GDM1 (cell line): ENCODE measurements around the gene USP2.

ENCODE experiments used
- DNase-seq: peaks from one replicate; lab custom pipeline; 2025; lab: John Stamatoyannopoulos, UW

The USP2 gene

DNA sequence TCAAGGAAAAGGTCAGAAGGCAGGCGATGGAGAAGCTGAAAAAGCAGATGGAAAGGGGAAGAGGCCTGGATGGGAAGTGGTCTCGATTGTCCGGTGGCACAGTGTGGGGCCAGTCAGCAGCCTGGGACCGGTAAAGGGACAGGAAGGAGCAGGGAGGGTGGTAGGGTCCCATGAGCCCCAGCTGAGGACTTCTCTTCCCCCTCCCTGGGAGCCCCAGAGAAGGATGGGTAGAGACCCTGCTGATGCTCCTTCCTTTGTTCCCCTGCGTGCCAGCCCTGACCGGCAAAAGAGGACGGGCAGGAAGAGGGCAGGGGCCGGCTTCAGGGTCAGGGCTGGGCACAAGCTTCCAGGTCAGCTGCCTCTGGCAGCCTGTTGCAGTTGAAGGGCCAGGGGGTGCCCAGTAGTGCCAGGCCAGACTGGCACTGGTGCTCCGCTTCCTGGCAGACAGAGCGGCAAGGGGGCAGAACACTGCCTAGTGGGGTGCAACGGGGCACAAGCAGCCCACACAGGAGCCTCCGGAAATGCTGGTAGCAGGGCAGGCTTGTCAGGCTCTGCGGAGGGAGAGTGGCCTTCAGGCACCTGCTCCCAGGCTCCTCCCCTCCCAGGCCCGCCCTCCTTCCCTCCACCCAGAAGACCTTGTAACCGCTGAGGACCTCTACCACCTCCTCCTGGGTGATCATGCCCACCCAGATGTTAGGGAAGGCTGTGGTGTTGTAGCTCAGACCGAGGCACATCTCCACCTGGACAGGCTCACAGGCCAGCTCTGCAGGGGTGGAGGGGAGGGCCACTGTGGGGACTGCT, 40.1 kb downstream of the USP2 start:
- DNase-seq: no peak

DNA sequence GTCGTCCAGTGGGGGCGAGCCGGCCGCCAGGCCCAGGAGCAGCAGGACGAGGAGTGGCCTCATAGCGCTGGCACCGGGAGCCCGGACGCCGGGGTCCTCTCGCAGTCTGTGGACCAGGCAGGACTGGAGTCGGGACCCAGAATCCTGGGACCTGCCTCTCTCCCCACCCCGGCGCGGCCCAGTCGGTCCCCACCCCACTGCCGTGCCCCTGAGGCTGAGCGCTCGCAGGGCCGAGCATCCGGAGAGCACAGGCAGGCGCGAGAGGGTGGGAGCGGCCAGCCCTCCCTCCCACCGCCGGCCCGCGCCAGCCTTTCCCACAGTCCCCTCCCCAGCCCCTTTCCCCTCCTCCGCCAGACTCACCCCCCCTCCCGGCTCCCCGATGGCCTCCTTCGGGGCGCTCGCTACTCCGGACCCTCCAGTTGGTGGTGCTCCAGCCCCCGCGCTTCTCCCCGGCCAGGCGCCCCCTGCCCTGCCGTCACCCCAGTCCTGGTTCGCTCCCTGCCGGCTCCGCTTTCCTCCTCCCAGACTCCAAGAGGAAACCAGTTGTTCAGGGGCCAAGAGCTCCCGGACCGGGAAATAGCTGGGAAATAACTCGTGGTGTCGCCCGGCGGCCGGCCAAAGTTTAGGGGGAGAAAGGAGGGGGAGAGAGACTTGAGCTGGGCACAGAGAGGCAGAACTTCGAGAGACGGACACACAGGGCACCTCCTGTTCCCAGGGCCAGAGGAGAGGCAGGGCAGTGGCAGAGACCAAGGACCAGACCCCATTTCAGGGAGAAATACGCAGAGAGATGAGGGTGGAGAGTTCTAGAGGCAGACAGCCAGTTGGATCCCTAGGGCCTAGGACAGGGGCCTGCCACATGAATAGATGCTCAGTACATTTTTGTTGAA, 40.9 kb downstream of the USP2 start, which contains the start of gene C1QTNF5:
Gene C1QTNF5 (minus strand): TSS at position 549 of the 887 bp plus-strand sequence. CDS start 486 bp downstream, at position 63.
- no peak for DNase-seq

DNA sequence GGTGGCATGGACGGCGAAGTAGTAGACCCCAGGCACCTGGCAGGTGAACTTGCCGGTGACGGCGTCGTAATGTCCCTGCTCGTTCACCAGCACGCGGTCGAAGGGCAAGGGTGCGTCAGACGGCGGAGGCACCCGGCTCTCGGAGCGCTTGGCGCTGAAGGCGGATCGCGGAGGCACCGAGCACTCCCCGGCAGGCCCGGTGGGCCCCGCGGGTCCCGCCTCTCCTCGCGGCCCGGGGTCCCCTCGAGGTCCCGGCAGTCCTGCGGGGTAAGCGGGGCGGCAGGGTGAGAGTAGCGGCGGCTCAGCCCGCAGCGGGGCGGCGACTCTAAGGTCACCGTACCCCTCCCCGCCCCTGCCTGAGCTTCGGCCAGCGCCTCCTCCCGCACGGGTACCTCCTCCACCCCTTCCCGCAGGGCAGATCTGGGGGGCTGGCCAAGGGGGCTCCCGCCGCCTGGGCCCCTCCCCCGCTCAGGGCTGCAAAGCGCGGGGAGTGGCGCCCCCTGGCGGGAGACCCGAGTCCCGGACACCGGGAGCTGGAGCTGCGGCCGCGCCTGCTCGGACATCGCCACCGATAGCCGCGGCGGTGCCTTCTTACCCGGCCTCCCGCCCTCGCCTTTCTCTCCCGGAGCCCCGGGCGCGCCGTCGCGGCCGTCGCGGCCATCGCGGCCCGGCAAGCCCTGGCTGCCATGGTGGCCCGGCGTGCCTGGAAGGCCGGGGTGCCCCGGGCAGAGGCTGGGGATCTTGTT, 41.7 kb downstream of the USP2 start:
- no peak for DNase-seq

DNA sequence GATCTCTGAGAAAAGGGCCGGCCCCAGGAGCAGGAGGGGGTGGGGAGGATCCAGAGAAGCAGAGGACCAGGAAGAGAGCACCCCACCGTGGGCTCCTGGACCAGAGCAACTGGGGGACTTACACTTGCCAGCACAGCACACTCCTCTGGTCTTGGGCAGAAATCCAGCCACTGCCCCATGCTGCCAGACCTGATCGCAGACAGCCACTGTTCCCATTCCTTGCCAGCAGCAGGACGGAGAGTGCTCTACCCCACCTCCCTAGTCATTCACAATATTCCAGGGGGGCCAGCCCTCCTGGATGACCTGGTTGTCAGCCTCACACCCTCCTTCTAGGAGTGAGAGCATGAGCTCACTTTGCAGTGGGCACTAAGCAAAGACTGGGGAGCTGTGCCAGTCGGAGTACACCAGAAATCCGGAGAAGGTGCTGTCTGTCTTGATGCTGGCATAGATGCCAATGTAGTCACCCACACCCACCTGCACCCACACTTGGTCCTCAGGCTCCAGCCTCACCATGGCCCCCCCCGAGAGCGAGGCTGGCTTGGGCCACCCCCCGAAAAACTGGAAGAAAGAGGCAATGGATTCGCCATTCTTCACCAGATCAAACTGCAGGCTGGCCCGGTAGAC, 42.4 kb downstream of the USP2 start:
- DNase-seq: no peak

DNA sequence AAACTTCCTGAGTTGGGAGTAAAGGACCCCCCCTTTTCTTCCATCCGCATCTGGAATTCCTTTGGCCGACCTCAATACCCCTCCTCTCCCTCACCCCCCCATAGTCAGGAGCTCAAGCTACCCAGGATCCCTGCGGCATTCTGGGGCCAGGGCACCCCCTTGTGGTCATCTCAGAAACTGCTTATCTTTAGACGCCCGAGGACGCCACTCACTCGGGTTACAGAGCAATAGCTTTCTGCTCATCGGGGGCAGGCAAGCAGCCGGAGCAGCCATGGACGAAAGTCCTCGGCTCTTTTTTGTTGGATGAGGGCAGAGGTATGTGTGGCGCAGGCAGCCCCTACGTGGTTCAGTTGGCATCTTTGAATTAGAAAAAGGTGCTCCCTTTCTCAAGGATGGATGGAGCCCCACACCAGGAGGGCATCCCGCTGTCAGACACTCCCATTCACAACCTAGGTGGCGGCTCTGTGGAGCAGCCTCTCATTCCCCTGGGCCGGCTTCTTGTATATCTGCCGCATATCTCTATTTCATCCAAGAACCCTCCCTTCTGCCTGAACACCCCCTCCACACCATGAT, 43.1 kb downstream of the USP2 start:
- DNase-seq: peak; percentile 9

DNA sequence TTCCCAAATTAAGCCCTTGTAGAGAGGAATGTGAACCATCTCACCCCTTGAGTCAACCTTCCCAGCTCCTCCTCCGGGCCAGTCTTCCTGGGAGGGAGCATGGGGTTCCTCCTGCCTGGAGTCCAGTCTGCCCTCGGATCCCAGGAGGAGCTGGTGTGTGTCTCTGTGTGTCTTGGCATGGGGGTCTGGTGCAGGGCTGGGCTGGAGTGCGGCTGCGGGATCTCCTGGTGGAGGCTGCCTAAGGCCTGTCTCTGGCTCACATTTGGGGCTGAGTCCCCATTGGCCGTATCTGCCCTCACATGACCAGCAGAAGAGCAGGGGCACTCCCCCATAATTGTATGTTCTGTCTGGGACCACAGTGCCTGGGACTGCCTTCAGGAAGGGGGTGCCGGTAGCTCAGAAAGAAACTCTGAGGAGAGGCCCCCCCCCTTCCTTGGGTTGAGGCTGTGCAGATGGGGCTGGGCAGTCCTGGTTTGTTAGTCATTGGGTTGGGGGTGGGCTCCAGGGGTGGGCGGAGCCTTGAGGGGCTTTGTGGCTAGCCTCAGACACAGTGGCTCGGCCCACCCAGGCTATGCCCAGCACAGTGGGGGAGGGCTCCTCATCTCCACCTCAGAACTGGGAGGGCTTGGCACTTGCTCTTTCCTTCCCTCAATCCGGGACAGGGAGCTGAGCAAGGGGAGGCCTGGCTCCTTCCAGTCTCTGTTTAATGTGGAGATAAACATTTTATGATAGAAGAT, 43.7 kb downstream of the USP2 start:
- DNase-seq: no peak

DNA sequence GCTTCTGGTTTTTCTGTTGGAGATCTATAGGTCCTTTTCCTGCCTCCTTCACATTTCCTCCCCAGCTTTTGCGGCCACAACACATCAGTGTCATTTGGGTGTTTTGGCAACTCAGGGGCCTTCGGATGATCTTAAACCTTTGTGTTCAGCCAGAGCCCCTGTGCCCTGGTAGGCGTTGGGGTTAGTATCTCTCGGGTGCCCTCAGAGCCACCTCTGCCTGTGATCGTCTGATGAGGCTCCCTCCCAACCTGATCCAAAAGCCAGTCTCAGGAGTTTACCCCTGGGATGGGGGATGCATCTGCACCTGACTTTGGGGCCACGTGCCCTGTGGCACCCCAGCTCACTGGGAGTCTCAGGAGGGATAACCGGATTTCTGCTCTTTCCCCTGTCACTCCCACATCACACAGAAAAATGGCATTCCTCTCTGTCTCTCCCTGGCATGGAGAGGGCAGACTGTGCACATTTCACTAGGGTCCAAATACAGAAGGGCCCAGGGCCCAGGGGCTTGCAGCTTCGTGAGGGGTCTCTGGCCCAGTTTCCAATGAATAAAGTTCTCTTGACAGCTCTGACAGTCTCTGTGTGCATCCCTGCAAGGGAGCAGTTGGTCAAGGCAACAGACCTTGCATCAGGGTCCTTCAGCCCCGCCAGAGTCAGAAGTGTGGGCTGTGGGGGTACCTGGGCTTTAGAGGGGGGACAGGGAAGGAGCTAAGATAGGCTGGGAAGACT, 44.6 kb downstream of the USP2 start:
- DNase-seq: no peak

DNA sequence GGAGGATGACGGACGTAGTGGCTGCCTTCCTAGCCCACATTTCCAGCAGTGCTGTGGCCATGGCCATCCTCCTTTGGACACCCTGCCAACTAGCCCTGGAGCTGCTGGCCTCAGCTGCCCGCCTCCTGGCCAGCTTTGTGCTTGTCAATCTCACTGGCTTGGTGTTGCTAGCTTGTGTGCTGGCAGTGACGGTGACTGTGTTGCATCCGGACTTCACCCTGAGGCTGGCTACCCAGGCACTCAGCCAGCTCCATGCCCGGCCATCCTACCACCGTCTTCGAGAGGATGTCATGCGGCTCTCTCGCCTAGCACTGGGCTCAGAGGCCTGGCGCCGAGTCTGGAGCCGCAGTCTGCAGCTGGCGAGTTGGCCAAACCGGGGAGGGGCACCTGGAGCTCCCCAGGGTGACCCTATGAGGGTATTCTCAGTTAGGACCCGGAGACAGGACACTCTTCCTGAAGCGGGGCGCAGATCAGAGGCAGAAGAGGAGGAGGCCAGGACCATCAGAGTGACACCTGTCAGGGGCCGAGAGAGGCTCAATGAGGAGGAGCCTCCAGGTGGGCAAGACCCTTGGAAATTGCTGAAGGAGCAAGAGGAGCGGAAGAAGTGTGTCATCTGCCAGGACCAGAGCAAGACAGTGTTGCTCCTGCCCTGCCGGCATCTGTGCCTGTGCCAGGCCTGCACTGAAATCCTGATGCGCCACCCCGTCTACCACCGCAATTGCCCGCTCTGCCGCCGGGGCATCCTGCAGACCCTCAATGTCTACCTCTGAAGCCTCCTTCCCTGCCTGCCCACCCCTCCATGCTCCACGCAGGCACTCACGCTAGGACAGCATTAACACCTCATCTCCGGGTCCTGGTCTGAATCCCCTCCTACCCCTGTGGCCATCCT, 45.6 kb downstream of the USP2 start:
- no peak for DNase-seq

DNA sequence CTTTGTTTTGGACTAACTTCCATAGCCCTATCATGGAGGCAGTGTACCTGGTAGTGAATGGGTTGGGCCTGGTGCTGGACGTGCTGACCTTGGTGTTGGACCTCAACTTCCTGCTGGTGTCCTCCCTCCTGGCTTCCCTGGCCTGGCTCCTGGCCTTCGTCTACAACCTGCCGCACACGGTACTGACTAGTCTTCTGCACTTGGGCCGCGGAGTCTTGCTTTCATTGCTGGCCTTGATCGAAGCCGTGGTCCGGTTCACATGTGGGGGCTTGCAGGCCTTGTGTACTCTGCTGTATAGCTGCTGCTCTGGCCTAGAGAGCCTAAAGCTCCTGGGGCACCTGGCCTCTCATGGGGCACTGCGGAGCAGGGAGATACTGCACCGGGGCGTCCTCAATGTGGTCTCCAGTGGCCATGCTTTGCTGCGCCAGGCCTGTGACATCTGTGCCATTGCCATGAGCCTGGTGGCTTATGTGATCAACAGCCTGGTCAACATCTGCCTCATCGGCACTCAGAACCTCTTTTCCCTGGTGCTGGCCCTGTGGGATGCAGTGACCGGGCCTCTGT, 46.3 kb downstream of the USP2 start:
- no peak for DNase-seq

DNA sequence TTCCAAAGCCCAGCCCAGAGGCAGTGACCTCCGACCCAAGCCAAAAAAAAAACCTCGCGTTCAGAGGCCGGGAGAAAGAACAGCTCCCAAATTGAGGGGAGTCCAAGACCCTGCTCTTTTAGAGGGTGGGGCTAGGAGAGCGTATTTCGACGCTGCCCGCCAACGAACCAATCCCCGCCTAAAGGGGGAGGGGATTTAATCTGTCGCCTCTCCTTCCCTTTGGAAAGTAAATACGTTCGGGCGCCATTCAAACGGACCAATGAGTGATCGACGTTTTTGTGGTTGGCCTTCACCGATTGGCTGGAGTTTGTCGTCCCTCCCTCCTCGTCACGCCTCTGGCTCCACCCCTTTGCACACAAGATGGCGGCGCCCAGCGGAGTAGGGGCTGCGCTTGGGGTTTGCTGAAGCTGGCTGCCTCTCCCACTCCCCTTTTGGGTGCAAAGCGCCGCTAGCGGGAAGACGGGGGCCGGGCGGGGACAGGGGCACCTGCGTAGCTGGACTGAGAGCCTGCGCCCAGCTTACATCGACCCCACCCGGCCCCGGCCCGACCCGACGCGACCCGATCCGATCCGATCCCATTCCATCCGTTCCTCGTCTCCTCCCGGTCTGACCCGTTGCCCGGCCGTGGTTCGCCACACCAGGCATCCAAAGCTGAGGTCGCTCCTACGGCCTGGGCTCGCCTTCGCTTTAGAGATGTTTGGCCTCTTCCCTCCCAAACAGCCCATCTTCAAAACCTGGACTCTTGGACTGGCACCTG, 47.1 kb downstream of the USP2 start, which contains the start of gene RNF26:
Gene RNF26 (plus strand): TSS at position 354 of the 757 bp plus-strand sequence. CDS start 596 bp downstream, outside the sequence.
- DNase-seq: peak; percentile 94

DNA sequence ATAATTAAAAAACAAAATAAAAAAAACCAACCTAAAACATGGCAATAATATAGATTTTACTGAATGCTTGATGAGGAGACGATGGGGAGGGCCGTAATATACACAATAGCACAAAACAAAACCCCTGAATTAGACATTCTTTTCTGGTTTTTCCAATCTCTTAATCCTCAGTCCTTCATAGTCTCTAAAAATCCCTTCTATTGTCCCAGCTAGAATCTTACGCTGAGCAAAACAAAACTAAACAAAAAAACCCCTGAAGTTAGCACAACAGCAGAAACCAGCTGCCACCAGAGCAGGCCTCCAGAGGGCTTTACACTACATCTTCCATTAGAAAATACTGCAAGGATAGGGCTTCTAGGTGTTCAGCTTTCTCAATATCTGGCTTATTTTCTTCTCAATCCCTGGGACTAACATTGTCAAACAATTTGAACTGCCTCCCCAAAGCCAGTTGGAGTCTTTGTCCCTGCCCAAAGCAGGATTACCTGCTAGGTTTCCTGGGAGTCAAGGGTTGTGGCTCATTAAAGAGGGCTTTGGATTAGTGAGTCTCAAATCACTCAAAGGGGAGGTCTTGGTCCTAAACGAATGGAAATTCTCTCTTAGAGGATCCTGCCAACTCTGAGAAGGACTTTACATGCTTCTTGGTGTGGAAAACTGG, 49.3 kb downstream of the USP2 start:
- DNase-seq: no peak

DNA sequence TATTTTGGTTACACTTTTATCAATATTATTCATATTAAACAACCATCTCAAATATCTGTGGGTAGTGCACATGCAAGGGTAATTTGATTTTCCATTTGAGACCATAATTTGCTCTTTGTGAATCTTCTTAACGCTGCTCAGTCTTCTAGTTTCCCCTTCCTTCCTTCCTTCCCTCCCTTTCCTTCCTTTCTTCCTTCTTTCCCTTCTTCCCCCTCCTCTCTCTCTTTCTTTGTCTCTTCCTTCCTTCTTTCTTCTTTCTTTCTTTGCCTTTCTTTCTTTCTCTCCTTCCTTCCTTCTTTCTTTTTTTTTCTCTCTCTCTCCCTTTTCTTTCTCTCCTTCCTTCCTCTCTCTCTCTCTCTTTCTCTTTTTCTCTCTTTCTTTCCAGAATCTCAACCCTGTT, 51.3 kb downstream of the USP2 start:
- DNase-seq: no peak

DNA sequence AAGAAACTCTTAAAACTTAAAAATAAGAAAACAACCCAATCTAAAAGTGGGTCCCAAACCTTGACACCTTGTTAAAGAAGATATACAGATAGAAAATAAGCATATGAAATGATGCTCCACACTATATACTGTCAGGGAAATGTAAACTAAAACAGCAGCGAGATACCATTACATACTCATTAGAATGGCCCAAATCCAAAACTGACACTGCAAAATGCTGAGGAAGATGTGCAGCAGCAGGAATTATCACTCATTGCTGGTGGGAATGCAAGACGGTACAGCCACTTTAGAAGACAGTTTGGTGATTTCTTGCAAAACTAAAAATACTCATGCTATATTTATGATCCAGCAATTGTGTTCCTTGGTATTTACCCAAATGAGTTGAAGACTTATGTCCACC, 52.2 kb downstream of the USP2 start:
- DNase-seq: no peak

DNA sequence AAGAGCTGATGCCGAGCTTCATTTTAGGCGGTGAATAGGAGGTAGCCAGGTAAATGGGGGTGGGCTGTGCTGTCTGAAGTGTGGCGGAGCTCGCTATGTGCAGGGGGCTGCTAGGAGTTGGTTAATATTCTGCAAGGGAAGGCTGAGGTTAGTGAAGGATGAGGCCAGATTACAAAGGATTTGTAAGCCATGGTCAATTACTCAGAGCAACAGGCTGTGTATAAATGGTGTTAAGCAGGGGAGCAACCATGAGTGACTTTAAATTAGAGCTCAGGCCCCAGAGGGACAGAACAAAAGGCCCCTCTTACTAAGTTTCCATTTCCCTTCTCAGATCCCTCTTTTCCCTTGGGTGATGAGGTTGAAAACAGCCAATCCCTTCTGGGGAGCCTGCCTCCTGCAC, 57.3 kb downstream of the USP2 start:
- no peak for DNase-seq

DNA sequence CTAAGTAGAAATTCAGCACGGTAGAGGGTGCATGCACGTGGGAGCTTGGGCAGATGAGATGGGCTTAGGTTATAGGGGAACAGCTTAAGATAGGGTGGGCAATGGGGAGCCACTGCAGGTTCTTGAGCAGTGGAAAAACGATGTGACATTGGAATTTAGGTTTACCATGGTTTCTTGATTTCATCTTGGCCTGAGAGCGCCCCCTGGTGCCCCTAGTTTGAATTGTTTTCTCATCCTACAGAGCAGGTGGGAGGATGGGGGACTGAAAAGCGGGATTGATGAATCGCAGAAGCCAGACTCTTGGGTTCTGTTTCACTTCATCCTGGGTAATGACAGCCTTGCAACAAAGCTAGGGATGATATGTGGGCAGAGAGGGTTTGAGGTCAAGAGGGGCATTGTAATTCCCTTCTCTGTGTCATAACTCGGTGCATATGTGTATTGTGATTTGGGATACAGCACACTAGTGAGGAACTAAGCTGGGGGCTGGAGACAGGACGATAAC, 57.9 kb downstream of the USP2 start:
- no peak for DNase-seq

DNA sequence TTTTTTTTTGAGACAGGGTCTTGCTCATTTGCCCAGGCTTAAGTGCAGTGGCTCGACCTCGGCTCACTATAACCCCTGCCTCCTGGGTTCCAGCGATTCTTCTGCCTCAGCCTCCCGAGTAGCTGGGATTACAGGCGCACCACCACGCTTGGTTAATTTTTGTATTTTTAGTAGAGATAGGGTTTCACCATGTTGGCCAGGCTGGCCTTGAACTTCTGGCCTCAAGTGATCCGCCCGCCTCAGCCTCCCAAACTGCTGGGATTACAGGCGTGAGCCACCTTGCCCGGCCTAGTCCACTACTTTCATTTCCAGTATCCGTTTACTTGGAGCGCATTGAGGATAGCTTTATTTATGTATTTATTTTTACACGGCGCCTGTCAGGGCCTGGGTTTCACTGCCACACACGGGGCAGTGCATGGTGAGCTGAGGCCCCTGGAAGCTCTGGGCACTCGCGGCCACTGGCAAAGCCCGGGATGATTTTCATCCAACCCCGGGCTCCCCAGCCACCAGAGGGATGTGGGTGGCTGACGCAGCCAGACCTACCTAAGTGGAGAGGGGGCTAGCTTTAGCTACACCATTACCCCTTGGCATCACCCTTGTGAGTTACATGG, 58.5 kb downstream of the USP2 start:
- DNase-seq: no peak

DNA sequence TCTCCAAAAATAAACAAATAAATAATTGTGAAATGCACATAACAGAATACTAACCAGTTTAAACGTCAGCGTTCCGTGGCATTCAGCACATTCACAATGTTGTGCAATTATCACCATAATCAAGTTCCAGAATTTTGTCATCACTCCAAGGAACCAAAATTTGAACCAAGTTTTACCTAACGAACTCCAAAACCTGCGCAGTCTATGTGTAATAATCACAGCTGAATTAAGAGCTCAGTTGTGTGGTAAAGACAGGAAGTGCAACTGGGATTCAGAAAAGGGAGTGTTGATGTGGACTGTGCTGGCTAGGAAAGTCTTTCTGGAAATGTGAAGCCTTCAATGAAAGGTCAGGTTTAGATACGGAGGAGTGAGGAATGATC, 59.1 kb downstream of the USP2 start:
- DNase-seq: no peak
